Astrocyte (in vitro differentiated cells and primary cell): ENCODE data around the gene MAX.

ENCODE experiments used
- EZH2 ChIP-seq: IDR thresholded peaks from 2 replicates; pipeline ENCODE4 v1.6.1; 2012; ENCODE audit warnings: mild to moderate bottlenecking, low read length, inconsistent platforms; ENCODE audit not compliant: insufficient read depth
- TF ChIP-seq, protein P1 (sequence below): IDR thresholded peaks from 2 replicates; pipeline ENCODE4 v1.5.1; 2011; ENCODE audit warnings: low read depth, mild to moderate bottlenecking, inconsistent platforms, low read length, moderate library complexity; ENCODE audit not compliant: insufficient read depth

GRCh38 chr14:65052832-65053231, 49.5 kb downstream of the MAX start:
- TF ChIP-seq, protein P1, sequence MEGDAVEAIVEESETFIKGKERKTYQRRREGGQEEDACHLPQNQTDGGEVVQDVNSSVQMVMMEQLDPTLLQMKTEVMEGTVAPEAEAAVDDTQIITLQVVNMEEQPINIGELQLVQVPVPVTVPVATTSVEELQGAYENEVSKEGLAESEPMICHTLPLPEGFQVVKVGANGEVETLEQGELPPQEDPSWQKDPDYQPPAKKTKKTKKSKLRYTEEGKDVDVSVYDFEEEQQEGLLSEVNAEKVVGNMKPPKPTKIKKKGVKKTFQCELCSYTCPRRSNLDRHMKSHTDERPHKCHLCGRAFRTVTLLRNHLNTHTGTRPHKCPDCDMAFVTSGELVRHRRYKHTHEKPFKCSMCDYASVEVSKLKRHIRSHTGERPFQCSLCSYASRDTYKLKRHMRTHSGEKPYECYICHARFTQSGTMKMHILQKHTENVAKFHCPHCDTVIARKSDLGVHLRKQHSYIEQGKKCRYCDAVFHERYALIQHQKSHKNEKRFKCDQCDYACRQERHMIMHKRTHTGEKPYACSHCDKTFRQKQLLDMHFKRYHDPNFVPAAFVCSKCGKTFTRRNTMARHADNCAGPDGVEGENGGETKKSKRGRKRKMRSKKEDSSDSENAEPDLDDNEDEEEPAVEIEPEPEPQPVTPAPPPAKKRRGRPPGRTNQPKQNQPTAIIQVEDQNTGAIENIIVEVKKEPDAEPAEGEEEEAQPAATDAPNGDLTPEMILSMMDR, result no peak
- TF ChIP-seq EZH2, result no peak
